ENCODE results near the gene KCNK1. TPM values are rescaled to one million over a fixed set of nuclear protein-coding genes. Genes with fewer than 3 reads are reported as not detected.
A peak's percentile ranks its signal among the peaks of the same experiment; 100 is the strongest.

The KCNK1 gene
- polyA plus RNA-seq, 1 donor (not counting 4 experiments of a cell fraction or from before 2014, with no cell fraction given), result 17.5 TPM

DNA sequence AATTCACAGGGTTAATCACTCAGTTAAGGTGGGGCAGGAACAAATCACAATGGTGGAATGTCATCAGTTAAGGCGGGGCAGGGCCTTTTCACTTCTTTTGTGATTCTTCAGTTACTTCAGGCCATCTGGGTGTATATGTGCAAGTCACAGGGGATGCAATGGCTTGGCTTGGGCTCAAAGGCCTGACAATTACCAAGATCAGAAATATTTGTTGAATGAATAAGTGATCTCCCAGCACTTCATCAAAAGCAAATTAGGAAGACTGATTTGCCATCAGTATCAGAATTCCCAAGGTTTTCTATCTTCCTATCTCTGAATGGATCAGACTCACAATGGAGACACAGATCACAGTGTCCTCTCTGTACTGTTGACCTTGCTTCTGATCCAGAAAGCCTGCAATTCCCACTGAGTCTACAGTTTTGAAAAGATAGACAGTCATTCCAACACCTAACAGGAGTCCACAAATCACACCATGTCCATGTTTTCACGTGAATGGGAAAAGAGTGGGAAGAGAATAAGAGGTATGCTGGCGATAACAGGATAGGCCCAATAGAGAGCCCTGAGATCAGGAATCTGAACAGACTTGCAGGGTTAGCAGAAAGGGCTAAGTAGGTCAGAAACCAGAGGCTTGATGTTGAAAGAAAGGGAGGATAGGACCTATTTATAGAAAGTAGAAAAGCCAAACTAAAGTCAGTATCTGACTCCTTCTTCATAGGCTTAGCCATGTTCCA is 75.3 kb downstream of the KCNK1 start:
- no peaks in the 10 kb centered on the region for H3K9me1 ChIP-seq (ENCODE audit: control insufficient read depth, extremely low read depth, insufficient read depth, low read length)
- dilution Hi-C loops (cut with MboI; ENCODE audit: extremely low pct_ligation_motif_present, low sequenced_read_pairs), result no loop called here
- FAIRE-seq (peak; percentile 44), DNase-seq (ENCODE audit: low read depth, low spot score) (no peak)
- no peak overlapping the region for H2AFZ ChIP-seq (ENCODE audit: control insufficient read depth, low read length)
- H3K9me3 ChIP-seq (ENCODE audit: control insufficient read depth, low read depth, low read length), result no peaks in the 10 kb centered on the region
- H3K27me3 ChIP-seq (ENCODE audit: control insufficient read depth, extremely low read depth, insufficient read depth, low read length), result no peaks in the 10 kb centered on the region
- no peak overlapping the region for H3K4me3 ChIP-seq (ENCODE audit: control insufficient read depth in 2 of 3, extremely low read depth in 1 of 3, insufficient read depth in 2 of 3, low read depth in 1 of 3, low read length in 3 of 3)
- TF ChIP-seq EZH2 (IDR thresholded peaks at IDR 0.05; ENCODE audit: low read length) (no peak), CTCF (optimal IDR thresholded peaks at IDR 0.05 in 1 of 3, IDR thresholded peaks at IDR 0.05 in 1 of 3, conservative IDR thresholded peaks at IDR 0.05 in 1 of 3; ENCODE audit: extremely low read depth in 1 of 3, insufficient read depth in 2 of 3, low read length in 3 of 3) (no peak)
- H4K20me1 ChIP-seq (ENCODE audit: control insufficient read depth, extremely low read depth, insufficient read depth, low read length), result no peaks in the 10 kb centered on the region
- H3K27ac ChIP-seq (ENCODE audit: control insufficient read depth, insufficient read depth, low read length), result peak overlapping the region; percentile 37
- no peak overlapping the region for H3K9ac ChIP-seq (ENCODE audit: control insufficient read depth, extremely low read depth, insufficient read depth, low read length)
- H3K36me3 ChIP-seq (ENCODE audit: control insufficient read depth in 2 of 2, extremely low read depth in 1 of 2, insufficient read depth in 2 of 2, low read length in 2 of 2), result no peaks in the 10 kb centered on the region
- peaks cover 8% of the 10 kb centered on the region for H3K4me1 ChIP-seq (ENCODE audit: control insufficient read depth, extremely low read depth, insufficient read depth, low read length)
- peak overlapping the region; percentile 52 for H3K4me2 ChIP-seq (ENCODE audit: control insufficient read depth, extremely low read depth, insufficient read depth, low read depth, low read length)
- H3K79me2 ChIP-seq (ENCODE audit: control insufficient read depth, insufficient read depth, low read length), result no peaks in the 10 kb centered on the region

DNA sequence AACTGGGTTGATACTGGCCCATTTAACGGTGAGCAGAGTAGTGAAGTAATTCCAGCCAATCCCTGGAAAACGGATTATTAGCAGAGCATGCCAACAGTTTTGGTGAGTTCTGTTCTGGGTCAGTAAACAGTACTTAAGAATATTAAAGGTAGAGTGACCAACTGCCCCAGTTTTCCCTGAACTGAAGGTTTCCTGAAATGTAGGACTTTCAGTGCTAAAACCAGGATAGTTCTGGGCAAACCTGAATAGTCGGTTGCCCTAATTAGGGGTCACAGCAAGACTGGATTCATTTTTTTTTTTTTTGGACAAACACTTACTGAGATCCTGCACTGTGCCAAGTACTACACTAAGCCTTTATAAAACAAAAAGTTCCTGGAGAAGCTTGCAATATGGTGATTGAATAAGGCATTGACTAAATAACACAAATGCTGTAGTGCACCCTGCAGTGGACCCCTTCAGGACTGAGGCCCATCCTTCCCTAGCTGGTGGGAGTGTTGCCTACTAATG is 75.9 kb downstream of the KCNK1 start:
- dilution Hi-C loops (cut with MboI; ENCODE audit: extremely low pct_ligation_motif_present, low sequenced_read_pairs), result no loop called here
- no peaks in the 10 kb centered on the region for H3K36me3 ChIP-seq (ENCODE audit: control insufficient read depth in 2 of 2, extremely low read depth in 1 of 2, insufficient read depth in 2 of 2, low read length in 2 of 2)
- H3K79me2 ChIP-seq (ENCODE audit: control insufficient read depth, insufficient read depth, low read length), result no peaks in the 10 kb centered on the region
- H3K4me3 ChIP-seq (ENCODE audit: control insufficient read depth in 2 of 3, extremely low read depth in 1 of 3, insufficient read depth in 2 of 3, low read depth in 1 of 3, low read length in 3 of 3), result no peak overlapping the region
- TF ChIP-seq CTCF (optimal IDR thresholded peaks at IDR 0.05 in 1 of 3, IDR thresholded peaks at IDR 0.05 in 1 of 3, conservative IDR thresholded peaks at IDR 0.05 in 1 of 3; ENCODE audit: extremely low read depth in 1 of 3, insufficient read depth in 2 of 3, low read length in 3 of 3) (no peak), EZH2 (IDR thresholded peaks at IDR 0.05; ENCODE audit: low read length) (no peak)
- H3K27me3 ChIP-seq (ENCODE audit: control insufficient read depth, extremely low read depth, insufficient read depth, low read length), result no peaks in the 10 kb centered on the region
- no peak overlapping the region for H2AFZ ChIP-seq (ENCODE audit: control insufficient read depth, low read length)
- no peak for FAIRE-seq
- H3K27ac ChIP-seq (ENCODE audit: control insufficient read depth, insufficient read depth, low read length), result no peak overlapping the region
- H3K4me2 ChIP-seq (ENCODE audit: control insufficient read depth, extremely low read depth, insufficient read depth, low read depth, low read length), result no peak overlapping the region
- no peak overlapping the region for H3K9ac ChIP-seq (ENCODE audit: control insufficient read depth, extremely low read depth, insufficient read depth, low read length)
- H3K9me1 ChIP-seq (ENCODE audit: control insufficient read depth, extremely low read depth, insufficient read depth, low read length), result no peaks in the 10 kb centered on the region
- no peaks in the 10 kb centered on the region for H4K20me1 ChIP-seq (ENCODE audit: control insufficient read depth, extremely low read depth, insufficient read depth, low read length)
- peaks cover 8% of the 10 kb centered on the region for H3K4me1 ChIP-seq (ENCODE audit: control insufficient read depth, extremely low read depth, insufficient read depth, low read length)
- no peak for DNase-seq (ENCODE audit: low read depth, low spot score)
- H3K9me3 ChIP-seq (ENCODE audit: control insufficient read depth, low read depth, low read length), result no peaks in the 10 kb centered on the region
